GM19043 (cell line): Measurements from ENCODE around the gene PCCA.

Source experiments
- ATAC-seq: cut with Tn5 transposase; IDR thresholded peaks from one replicate; pipeline ENCODE4 v1.9.1; 2021; ENCODE audit warnings: low read depth; ENCODE audit not compliant: unreplicated experiment

Gene PCCA

GRCh38 chr13:100485265-100485664 is 396.4 kb downstream of the PCCA start:
- no peak for ATAC-seq

GRCh38 chr13:100490692-100491091 is 401.8 kb downstream of the PCCA start:
- ATAC-seq = no peak

- no peak for ATAC-seq
Measured at GRCh38 chr13:100491164-100491842, 402.4 kb downstream of the PCCA start.

GRCh38 chr13:100493418-100493817 is 404.5 kb downstream of the PCCA start:
- ATAC-seq = no peak

DNA sequence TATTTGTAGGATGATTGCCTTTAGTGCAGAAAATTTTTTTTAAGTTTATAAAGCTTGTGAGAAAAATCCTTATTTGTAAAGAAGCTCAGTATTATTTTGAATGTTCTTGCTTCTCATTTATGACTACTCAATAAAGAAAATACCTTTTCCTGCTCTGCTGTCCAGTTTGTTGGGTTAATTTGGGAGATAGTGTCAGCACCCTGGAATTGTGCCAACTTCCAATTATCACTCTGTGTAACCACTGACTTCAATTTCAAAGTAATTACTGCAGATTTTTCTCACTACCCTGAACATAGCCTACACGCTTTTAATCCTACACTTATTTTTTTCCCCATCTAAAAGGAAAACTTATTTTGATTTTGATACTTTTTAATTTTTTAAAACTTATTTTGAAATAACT is 406.6 kb downstream of the PCCA start:
- ATAC-seq = no peak

DNA sequence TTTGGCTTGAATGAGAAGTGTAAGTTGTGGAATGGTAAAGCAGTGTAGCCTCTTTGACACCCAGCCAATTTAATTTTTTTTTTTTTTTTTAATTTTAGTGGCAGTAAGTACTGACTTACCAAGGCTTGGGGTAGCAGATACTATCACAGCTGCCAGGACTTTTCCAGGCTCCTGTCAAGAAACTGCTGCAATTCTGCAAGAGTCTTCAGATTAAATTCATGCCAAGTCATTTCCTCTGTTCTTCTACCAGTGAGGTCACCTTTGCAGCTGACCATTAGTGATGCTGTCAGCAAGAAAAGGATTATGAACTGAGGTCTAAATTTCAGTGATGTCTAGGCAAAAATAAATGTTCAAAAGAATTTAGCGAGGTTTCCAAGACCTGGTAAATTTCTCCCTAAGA is 408.5 kb downstream of the PCCA start:
- ATAC-seq = no peak

DNA sequence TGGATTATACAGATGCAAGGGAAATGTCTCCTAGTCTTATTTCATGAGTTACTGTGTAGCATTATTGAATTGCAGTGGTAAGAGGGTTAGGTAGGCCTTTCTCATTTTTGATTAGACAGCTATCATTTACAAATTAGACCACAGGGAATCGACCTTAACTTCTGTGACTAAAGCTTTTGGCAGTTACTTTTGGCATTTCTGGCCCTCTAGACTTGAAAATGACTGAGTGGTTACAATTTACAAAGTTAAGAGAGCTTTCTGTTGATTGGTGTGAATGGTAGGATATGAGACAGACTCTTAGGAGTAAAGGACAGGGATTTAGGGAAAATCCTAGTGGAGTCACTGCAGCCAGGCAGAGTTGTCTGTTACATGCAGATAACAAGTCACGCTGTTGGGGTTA is 413.6 kb downstream of the PCCA start:
- no peak for ATAC-seq

GRCh38 chr13:100503622-100504021 is 414.7 kb downstream of the PCCA start:
- ATAC-seq = no peak

GRCh38 chr13:100506154-100506553 is 417.3 kb downstream of the PCCA start:
- ATAC-seq = peak; percentile 69

GRCh38 chr13:100506600-100507422 is 417.9 kb downstream of the PCCA start:
- ATAC-seq = no peak

DNA sequence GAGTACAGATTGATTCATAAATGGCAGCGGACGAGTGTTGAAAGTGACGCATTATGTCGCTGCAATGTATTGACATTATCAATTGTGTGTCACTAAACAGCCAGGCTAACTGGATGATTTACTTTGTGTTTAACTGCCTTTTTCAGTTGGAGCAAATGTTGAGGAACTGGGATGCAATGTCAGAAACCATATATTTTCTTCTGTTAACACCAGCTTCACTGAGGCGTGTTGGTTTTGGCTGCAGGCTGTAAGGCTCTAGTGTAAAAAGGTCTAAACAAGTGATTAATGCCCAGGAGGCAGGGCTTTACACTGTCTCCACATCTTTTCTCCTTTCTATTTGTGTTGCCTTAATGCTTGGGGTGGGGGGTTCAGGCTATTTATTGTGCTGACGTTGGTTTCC is 419.6 kb downstream of the PCCA start:
- no peak for ATAC-seq

DNA sequence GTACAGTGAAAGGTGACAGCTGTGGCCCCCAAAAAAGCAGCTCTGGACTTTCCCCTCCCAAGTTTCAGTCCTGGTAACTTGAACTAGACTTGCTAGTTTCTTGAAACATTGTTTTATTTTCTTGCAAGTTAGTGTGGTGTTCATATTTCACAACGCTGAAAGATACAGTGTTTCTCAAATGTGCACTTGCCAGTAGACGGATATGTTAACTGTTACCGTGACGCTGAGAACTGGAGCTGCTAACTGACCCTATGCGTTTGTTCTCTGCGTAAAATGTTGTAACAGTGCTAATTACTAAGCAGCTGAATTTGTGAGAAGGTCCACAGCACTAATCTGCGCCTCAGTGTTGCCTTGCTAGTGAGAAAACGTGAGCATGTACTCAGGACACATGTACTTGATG is 420.1 kb downstream of the PCCA start:
- no peak for ATAC-seq

DNA sequence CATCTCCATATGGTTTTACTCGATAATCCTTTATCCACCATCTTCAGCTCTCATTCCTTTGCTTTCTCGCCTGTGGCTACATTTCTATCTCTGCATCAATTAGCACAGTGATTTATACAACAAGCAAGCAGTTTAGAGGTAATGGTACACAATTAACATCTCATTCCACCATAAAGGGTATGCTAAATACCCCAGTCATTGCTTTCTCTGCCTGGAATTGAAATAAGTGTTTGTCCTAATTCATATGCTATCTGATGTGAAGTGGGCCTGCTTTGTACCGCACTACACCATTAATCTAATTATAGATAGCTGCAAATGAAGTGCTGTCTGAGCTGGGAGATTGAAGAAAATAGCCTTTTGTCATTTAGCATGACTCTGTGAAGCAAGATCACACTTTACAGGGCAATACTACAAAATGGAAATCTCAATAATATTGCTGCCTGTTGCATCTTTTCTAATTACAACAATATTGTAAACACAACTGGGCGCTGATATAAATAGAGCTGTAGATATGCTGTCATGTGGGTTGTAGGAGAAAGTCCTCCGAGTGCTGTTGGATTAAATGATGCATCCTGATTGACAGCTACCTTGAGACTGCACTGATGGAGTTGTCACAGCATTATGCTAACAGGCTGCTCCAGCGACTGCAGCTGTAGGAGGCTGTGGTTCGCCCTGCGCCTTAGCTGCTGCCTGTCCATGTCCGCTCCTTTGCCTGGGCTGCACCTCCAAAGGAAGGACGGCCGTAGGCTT is 421.5 kb downstream of the PCCA start:
- ATAC-seq = no peak

- no peak for ATAC-seq
Measured at GRCh38 chr13:100511466-100511865, 422.6 kb downstream of the PCCA start.

GRCh38 chr13:100512422-100512821 is 423.5 kb downstream of the PCCA start:
- no peak for ATAC-seq

- no peak for ATAC-seq
Measured at GRCh38 chr13:100513171-100513570, 424.3 kb downstream of the PCCA start.

GRCh38 chr13:100513987-100514670 is 425.2 kb downstream of the PCCA start:
- no peak for ATAC-seq

DNA sequence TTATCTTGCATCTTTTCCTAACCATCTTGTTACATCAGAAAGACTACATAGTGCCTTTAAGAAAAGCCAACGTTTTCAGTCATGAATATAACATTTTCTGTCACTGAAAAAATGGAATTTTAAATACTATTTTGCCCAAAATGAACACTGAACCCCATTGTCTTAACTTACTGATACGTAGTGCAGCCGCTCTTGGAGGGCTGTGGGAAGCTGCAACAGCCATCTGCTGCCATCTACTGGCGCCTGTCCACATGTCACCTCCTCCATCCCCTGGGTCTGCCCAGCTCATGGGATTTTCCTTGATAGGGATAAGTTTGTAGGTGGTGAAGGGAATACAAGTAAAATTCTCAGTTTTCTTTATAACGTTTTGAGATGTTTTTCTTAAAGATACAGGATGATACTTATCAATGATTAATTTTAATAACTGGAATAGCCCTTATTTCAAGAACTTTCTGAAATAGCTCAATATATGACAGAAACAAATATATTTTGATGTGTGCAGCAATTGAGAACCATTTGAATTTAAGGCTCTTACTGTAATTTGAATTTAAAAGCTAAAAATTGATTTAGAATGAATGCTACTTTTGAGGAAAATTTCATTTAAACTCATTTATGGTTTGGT is 426.0 kb downstream of the PCCA start:
- peak; percentile 76 for ATAC-seq

DNA sequence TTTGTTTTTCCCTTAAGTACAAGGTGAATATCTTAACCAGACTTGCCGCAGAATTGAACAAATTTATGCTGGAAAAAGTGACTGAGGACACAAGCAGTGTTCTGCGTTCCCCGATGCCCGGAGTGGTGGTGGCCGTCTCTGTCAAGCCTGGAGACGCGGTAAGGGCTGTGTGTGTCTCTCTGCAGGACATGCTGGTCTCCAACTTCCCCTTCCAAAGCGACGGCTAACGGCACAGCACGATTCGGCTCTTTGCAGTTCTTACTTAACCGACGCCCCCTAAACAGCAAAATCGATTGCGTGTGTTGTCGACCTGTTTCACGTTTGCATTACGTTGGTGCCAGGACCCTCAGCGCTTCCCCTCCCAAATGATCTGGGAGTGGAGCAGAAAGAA is 426.5 kb downstream of the PCCA start:
- ATAC-seq = no peak

- ATAC-seq = no peak
Measured at GRCh38 chr13:100517135-100517534, 428.2 kb downstream of the PCCA start.
